Hepatic stellate cell (primary cell): ENCODE measurements around the gene CHL1.
"Not testable (repeated sequence)": the region's sequence is repeated elsewhere in the genome, so short reads cannot be mapped to it uniquely, and the experiment has no call there.

ENCODE experiments used
- DNase-seq: peaks from one replicate; pipeline ENCODE4 v3.0.0; 2011; ENCODE audit warnings: low spot score

CHL1 gene

GRCh38 chr3:335240-335639 is 138.7 kb downstream of the CHL1 start:
- no peak for DNase-seq

- no peak for DNase-seq
Measured at GRCh38 chr3:339351-339750, 142.8 kb downstream of the CHL1 start.

- no peak for DNase-seq
Measured at GRCh38 chr3:341998-342397, 145.4 kb downstream of the CHL1 start.

GRCh38 chr3:346186-346585 is 149.6 kb downstream of the CHL1 start:
- no peak for DNase-seq

GRCh38 chr3:347581-347980 is 151.0 kb downstream of the CHL1 start:
- no peak for DNase-seq

- no peak for DNase-seq
Measured at GRCh38 chr3:350871-351371, 154.4 kb downstream of the CHL1 start.

- no peak for DNase-seq
Measured at GRCh38 chr3:352599-352998, 156.0 kb downstream of the CHL1 start.

GRCh38 chr3:353191-353739 is 156.7 kb downstream of the CHL1 start:
- no peak for DNase-seq

- peak; percentile 2 for DNase-seq
Measured at GRCh38 chr3:354432-354831, 157.9 kb downstream of the CHL1 start.

- no peak for DNase-seq
Measured at GRCh38 chr3:355622-356021, 159.1 kb downstream of the CHL1 start.

- DNase-seq, result no peak
Measured at GRCh38 chr3:356952-357351, 160.4 kb downstream of the CHL1 start.

- DNase-seq, result no peak
Measured at GRCh38 chr3:359672-360071, 163.1 kb downstream of the CHL1 start.

GRCh38 chr3:362681-363338 is 166.2 kb downstream of the CHL1 start:
- DNase-seq, result no peak

GRCh38 chr3:364287-364686 is 167.7 kb downstream of the CHL1 start:
- DNase-seq, result no peak

- DNase-seq, result no peak
Measured at GRCh38 chr3:365268-365667, 168.7 kb downstream of the CHL1 start.

- DNase-seq, result not testable (repeated sequence)
Measured at GRCh38 chr3:366253-366652, 169.7 kb downstream of the CHL1 start.

GRCh38 chr3:373193-373779 is 176.7 kb downstream of the CHL1 start:
- no peak for DNase-seq

- DNase-seq, result no peak
Measured at GRCh38 chr3:374459-374858, 177.9 kb downstream of the CHL1 start.

- DNase-seq, result no peak
Measured at GRCh38 chr3:377158-377561, 180.6 kb downstream of the CHL1 start.

- no peak for DNase-seq
Measured at GRCh38 chr3:380801-381200, 184.2 kb downstream of the CHL1 start.

- DNase-seq, result no peak
Measured at GRCh38 chr3:385151-385550, 188.6 kb downstream of the CHL1 start.

- no peak for DNase-seq
Measured at GRCh38 chr3:394775-395174, 198.2 kb downstream of the CHL1 start.

- DNase-seq, result no peak
Measured at GRCh38 chr3:396293-396692, 199.7 kb downstream of the CHL1 start.

GRCh38 chr3:399647-400046 is 203.1 kb downstream of the CHL1 start:
- DNase-seq, result no peak
